ENCODE data around the gene CLSTN1. TPM values are rescaled to one million over a fixed set of nuclear protein-coding genes. Genes with fewer than 3 reads are reported as not detected.

Gene CLSTN1
- total and polyA plus RNA-seq, 2 of the 8 experiments (the other 6 are each of a cell fraction or from before 2014, with no cell fraction given): 34.2 to 97.4 TPM

DNA sequence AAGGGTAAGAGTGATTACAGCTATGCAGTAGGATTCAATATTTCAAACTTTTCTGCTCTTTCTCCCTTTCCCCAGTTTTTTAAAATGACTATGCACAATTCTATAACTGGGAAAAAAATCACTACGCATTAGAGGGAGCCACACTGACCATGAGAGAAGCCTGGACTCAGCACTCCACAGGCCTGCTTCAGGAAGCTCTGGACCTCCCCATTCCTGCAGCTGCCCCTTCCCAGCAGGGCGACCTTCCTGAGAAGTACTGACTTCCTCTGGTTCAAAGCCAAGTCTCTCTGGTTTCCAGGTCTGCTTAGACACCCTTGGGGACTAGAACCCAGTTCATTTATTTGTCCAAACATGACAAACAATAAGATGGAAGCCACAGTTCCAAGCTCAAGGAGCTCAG is 42.0 kb upstream of the CLSTN1 start:
- ChIA-PET POLR2A (ENCODE audit: partially characterized antibody) (interaction anchor here (0.6 to 2.1 kb wide), 3 partner anchors 48 to 134 kb away, joined by 3 to 4 read pairs (median 3); no protein-coding TSS in a partner anchor), CTCF (ENCODE audit: partially characterized antibody) (interaction anchor here (0.5 to 17.3 kb wide), 16 partner anchors 9 to 472 kb away, joined by 3 to 312 read pairs (median 4); no protein-coding TSS in a partner anchor)
- Histone ChIP-seq H3K4me2 (ENCODE audit: insufficient read depth in 1 of 2, low read depth in 2 of 2, low read length in 2 of 2) (no peak overlapping the region), H2BK20ac (ENCODE audit: low read length) (no peak overlapping the region), H3K14ac (ENCODE audit: insufficient read length) (no peak overlapping the region), H2AFZ (ENCODE audit: low read length) (no peak overlapping the region), H3K79me1 (ENCODE audit: low read depth, low read length) (no peaks in the 10 kb centered on the region), H3K4me3 (ENCODE audit: extremely low read depth in 1 of 4, insufficient read depth in 2 of 4, low read depth in 3 of 4, low read length in 4 of 4) (no peak overlapping the region), H3K27me3 (replicated peaks in 1 of 4; ENCODE audit: control insufficient read depth in 3 of 4, extremely low read depth in 1 of 4, insufficient read depth in 3 of 4, low read length in 3 of 4) (no peaks in the 10 kb centered on the region), H4K5ac (ENCODE audit: insufficient read length, low read depth, low read length) (no peak overlapping the region), H3K79me2 (ENCODE audit: control insufficient read depth in 1 of 2, insufficient read depth in 2 of 2, low read length in 2 of 2) (no peaks in the 10 kb centered on the region), H3K4ac (replicated peaks; ENCODE audit: insufficient read length, low read depth, low read length) (no peak overlapping the region), H2BK12ac (ENCODE audit: low read depth, low read length) (no peak overlapping the region), H3K23me2 (ENCODE audit: low read depth, low read length) (no peaks in the 10 kb centered on the region), H3K4me1 (replicated peaks in 1 of 4; ENCODE audit: control insufficient read depth in 3 of 4, insufficient read depth in 4 of 4, low read length in 3 of 4) (no peaks in the 10 kb centered on the region), H3K18ac (ENCODE audit: extremely low read depth, low read length) (no peak overlapping the region), H4K8ac (ENCODE audit: extremely low read depth, insufficient read depth, low read length) (no peak overlapping the region), H2BK5ac (ENCODE audit: low read depth, low read length) (no peak overlapping the region), H2BK120ac (replicated peaks; ENCODE audit: low read depth, low read length) (no peak overlapping the region), H2BK15ac (ENCODE audit: low read length) (no peak overlapping the region), H4K20me1 (replicated peaks in 1 of 2; ENCODE audit: control insufficient read depth in 1 of 2, insufficient read depth in 2 of 2, low read length in 2 of 2) (no peaks in the 10 kb centered on the region), H3K56ac (replicated peaks; ENCODE audit: insufficient read length, low read depth, low read length) (no peak overlapping the region), H4K91ac (replicated peaks; ENCODE audit: insufficient read length, low read length) (no peak overlapping the region), H3K9ac (replicated peaks in 1 of 4; ENCODE audit: extremely low read depth in 1 of 4, low read depth in 3 of 4, low read length in 3 of 4) (no peak overlapping the region), H3K36me3 (ENCODE audit: control insufficient read depth in 2 of 4, insufficient read depth in 4 of 4, low read length in 3 of 4) (no peaks in the 10 kb centered on the region; a peak in 1 of 8 replicates), H3K23ac (ENCODE audit: insufficient read length) (no peak overlapping the region), H2AK5ac (ENCODE audit: low read depth, low read length) (no peak overlapping the region), H3K9me3 (ENCODE audit: insufficient read depth in 2 of 2, low read depth in 1 of 2, low read length in 1 of 2) (no peaks in the 10 kb centered on the region), H3K27ac (ENCODE audit: low read depth, low read length) (no peak overlapping the region)
- no peak for TF ChIP-seq PHF8 (conservative IDR thresholded peaks at IDR 0.05; ENCODE audit: low read depth, low read length)
- TF ChIP-seq RNF2 (IDR thresholded peaks at IDR 0.05; ENCODE audit: borderline replicate concordance, low read depth, low read length, missing control alignments, poor library complexity, severe bottlenecking): no peak
- TF ChIP-seq POU5F1 (IDR thresholded peaks at IDR 0.05; ENCODE audit: low read depth, low read length): no peak
- no peak for TF ChIP-seq YY1 (IDR thresholded peaks at IDR 0.05; ENCODE audit: low read depth, low read length)
- no peak for TF ChIP-seq ZNF274 (IDR thresholded peaks at IDR 0.05; ENCODE audit: borderline replicate concordance, extremely low read depth, low read length)
- no peak for TF ChIP-seq NANOG (IDR thresholded peaks at IDR 0.05; ENCODE audit: insufficient read depth, low read depth, low read length, poor library complexity, severe bottlenecking)
- TF ChIP-seq NRF1 (IDR thresholded peaks at IDR 0.05; ENCODE audit: low read depth, low read length): no peak
- no peak for TF ChIP-seq CHD2 (IDR thresholded peaks at IDR 0.05; ENCODE audit: low read length)
- TF ChIP-seq SUZ12 (IDR thresholded peaks at IDR 0.05; ENCODE audit: low read length): no peak
- TF ChIP-seq BRCA1 (IDR thresholded peaks at IDR 0.05; ENCODE audit: low read depth, low read length): no peak
- TF ChIP-seq, protein P1, sequence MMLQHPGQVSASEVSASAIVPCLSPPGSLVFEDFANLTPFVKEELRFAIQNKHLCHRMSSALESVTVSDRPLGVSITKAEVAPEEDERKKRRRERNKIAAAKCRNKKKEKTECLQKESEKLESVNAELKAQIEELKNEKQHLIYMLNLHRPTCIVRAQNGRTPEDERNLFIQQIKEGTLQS (IDR thresholded peaks at IDR 0.05; ENCODE audit: insufficient read depth, low read depth, low read length): no peak
- no peak for TF ChIP-seq JUND (IDR thresholded peaks at IDR 0.05; ENCODE audit: low read length)
- WGBS, 2 experiments (ENCODE audit: extremely low coverage in 1 of 2, insufficient coverage in 1 of 2, insufficient read length in 1 of 2, insufficient replicate concordance in 2 of 2, low coverage in 1 of 2, low lambda C conversion rate in 2 of 2, missing lambda C conversion rate in 1 of 2): 88% methylated on average over 2 of the region's 2 CpGs; no CpG with 5 or more reads in 1 of the 2 experiments
- no peak for DNase-seq (ENCODE audit: low read depth in 1 of 2, low spot score in 2 of 2)
- FAIRE-seq: no peak

Measured in H1 (cell line).